ENCODE measurements around the gene CD4. TPM values are rescaled to one million over a fixed set of nuclear protein-coding genes. Genes with fewer than 3 reads are reported as not detected.

Gene CD4
- total RNA-seq, 4 donors from 2014 or later = 1.8 to 12.9 (median 3.8) TPM

GRCh38 chr12:6829536-6830220 is 40.4 kb downstream of the CD4 start:
- no peak for TF ChIP-seq POLR2A (IDR thresholded peaks at IDR 0.05)
- peaks cover 3 to 11% of the 10 kb centered on the region in 2 donors for H3K4me1 ChIP-seq
- peak overlapping the region in 3 of 4 donors; percentile 50 to 54 (median 52) for H3K27ac ChIP-seq
- intact Hi-C loops (cut with DNase I; ENCODE audit: low total_unique reads) = loop anchor here (5.0 kb wide), 2 partner anchors 77 to 92 kb away; partner anchors contain the start of gene MLF2
- in situ Hi-C loops (cut with MboI; ENCODE audit: low sequenced_read_pairs in 4 of 4) = no loop called here
- peaks cover 18 to 48% (median 35%) of the 10 kb centered on the region in 3 donors for H3K27me3 ChIP-seq
- H3K9me3 ChIP-seq = no peaks in the 10 kb centered on the region
- DNase-seq (no peak), ATAC-seq (no peak)
- H3K4me3 ChIP-seq = peak overlapping the region; percentile 49 to 67 (median 64)
- H3K36me3 ChIP-seq = no peaks in the 10 kb centered on the region

- no peak overlapping the region for H3K4me3 ChIP-seq
- DNase-seq (no peak), ATAC-seq (no peak)
- H3K27me3 ChIP-seq = peaks cover 13 to 42% (median 28%) of the 10 kb centered on the region in 3 donors
- in situ Hi-C loops (cut with MboI; ENCODE audit: low sequenced_read_pairs in 4 of 4) = no loop called here
- H3K27ac ChIP-seq = no peak overlapping the region
- no peak for TF ChIP-seq CTCF (IDR thresholded peaks at IDR 0.05 in 4 of 5, conservative IDR thresholded peaks at IDR 0.05 in 1 of 5)
- no peak for TF ChIP-seq POLR2A (IDR thresholded peaks at IDR 0.05)
- intact Hi-C loops (cut with DNase I; ENCODE audit: low total_unique reads) = no loop called here
- H3K9me3 ChIP-seq = no peaks in the 10 kb centered on the region
- peaks cover 3 to 11% of the 10 kb centered on the region in 2 donors for H3K4me1 ChIP-seq
- H3K36me3 ChIP-seq = no peaks in the 10 kb centered on the region
Observed at GRCh38 chr12:6830286-6830890, 41.1 kb downstream of the CD4 start.

- in situ Hi-C loops (cut with MboI; ENCODE audit: low sequenced_read_pairs in 4 of 4) = no loop called here
- intact Hi-C loops (cut with DNase I; ENCODE audit: low total_unique reads) = no loop called here
- Histone ChIP-seq H3K27ac (no peak overlapping the region), H3K36me3 (no peaks in the 10 kb centered on the region), H3K27me3 (peaks cover 13 to 36% (median 24%) of the 10 kb centered on the region in 3 donors), H3K4me3 (no peak overlapping the region), H3K4me1 (peaks cover 3 to 11% of the 10 kb centered on the region in 2 donors), H3K9me3 (no peaks in the 10 kb centered on the region)
- TF ChIP-seq POLR2A (IDR thresholded peaks at IDR 0.05) (no peak), CTCF (IDR thresholded peaks at IDR 0.05 in 4 of 5, conservative IDR thresholded peaks at IDR 0.05 in 1 of 5) (no peak)
- no peak for ATAC-seq
- DNase-seq = no peak
Observed at GRCh38 chr12:6830999-6831398, 41.7 kb downstream of the CD4 start.

GRCh38 chr12:6831450-6831995 is 42.2 kb downstream of the CD4 start:
- no peak overlapping the region for H3K27ac ChIP-seq
- H3K27me3 ChIP-seq = peaks cover 13 to 31% (median 20%) of the 10 kb centered on the region in 3 donors
- in situ Hi-C loops (cut with MboI; ENCODE audit: low sequenced_read_pairs in 4 of 4) (no loop called here), intact Hi-C loops (cut with DNase I; ENCODE audit: low total_unique reads) (no loop called here)
- no peaks in the 10 kb centered on the region for H3K9me3 ChIP-seq
- no peak for DNase-seq
- no peak overlapping the region for H3K4me3 ChIP-seq
- peaks cover 3 to 11% of the 10 kb centered on the region in 2 donors for H3K4me1 ChIP-seq
- TF ChIP-seq POLR2A (IDR thresholded peaks at IDR 0.05) (no peak), CTCF (IDR thresholded peaks at IDR 0.05 in 4 of 5, conservative IDR thresholded peaks at IDR 0.05 in 1 of 5) (no peak)
- ATAC-seq = no peak
- H3K36me3 ChIP-seq = no peaks in the 10 kb centered on the region

- TF ChIP-seq POLR2A (IDR thresholded peaks at IDR 0.05) = no peak
- TF ChIP-seq CTCF (IDR thresholded peaks at IDR 0.05 in 4 of 5, conservative IDR thresholded peaks at IDR 0.05 in 1 of 5) = no peak
- Histone ChIP-seq H3K36me3 (no peaks in the 10 kb centered on the region), H3K4me3 (no peak overlapping the region), H3K4me1 (peaks cover 2 to 10% of the 10 kb centered on the region in 2 donors), H3K27me3 (peaks cover 11 to 25% (median 15%) of the 10 kb centered on the region in 3 donors), H3K27ac (no peak overlapping the region), H3K9me3 (no peaks in the 10 kb centered on the region)
- ATAC-seq (no peak), DNase-seq (no peak)
- in situ Hi-C loops (cut with MboI; ENCODE audit: low sequenced_read_pairs in 4 of 4) = no loop called here
- intact Hi-C loops (cut with DNase I; ENCODE audit: low total_unique reads) = no loop called here
Observed at GRCh38 chr12:6832125-6832524, 42.8 kb downstream of the CD4 start.
